Spleen (tissue), 11 donors: ENCODE measurements around the gene TMEM107. TPM values are rescaled to one million over a fixed set of nuclear protein-coding genes. Genes with fewer than 3 reads are reported as not detected.

Experiments
- DNase-seq: peaks from one replicate; pipeline ENCODE4 v3.0.0-alpha.2; 2020
- H3K27ac ChIP-seq, 8 donors: fragments of 200-600 bp; sonication (generic) in 7 of 8; 1 replicate in 4 of 8; 2 replicates in 4 of 8; pipeline versions ENCODE4 v1.5.0 to v1.8.0; 2016 to 2021; ENCODE audit warnings: inconsistent platforms in 4 of 8, mild to moderate bottlenecking in 4 of 8, moderate library complexity in 1 of 8
- H3K27me3 ChIP-seq, 7 donors: fragments of 200-600 bp; sonication (generic) in 6 of 7; replicated peaks in 1 of 7; 1 replicate in 4 of 7; 2 replicates in 3 of 7; pipeline versions ENCODE4 v1.5.0 to v1.8.0; 2016 to 2021; ENCODE audit warnings: inconsistent platforms in 3 of 7, mild to moderate bottlenecking in 1 of 7
- H3K36me3 ChIP-seq, 6 donors: fragments of 200-600 bp; sonication (generic) in 5 of 6; 1 replicate in 4 of 6; 2 replicates in 2 of 6; pipeline versions ENCODE4 v1.5.0 to v1.8.0; 2016 to 2021; ENCODE audit warnings: inconsistent platforms in 2 of 6
- H3K4me1 ChIP-seq, 6 donors: fragments of 200-600 bp; sonication (generic) in 5 of 6; 1 replicate in 3 of 6; 2 replicates in 3 of 6; pipeline versions ENCODE4 v1.5.0 to v1.8.0; 2016 to 2021; ENCODE audit warnings: inconsistent platforms in 3 of 6
- H3K4me3 ChIP-seq, 8 donors: fragments of 200-600 bp; sonication (generic) in 7 of 8; 1 replicate in 4 of 8; 2 replicates in 4 of 8; pipeline versions ENCODE4 v1.5.0 to v1.8.0; 2016 to 2021; ENCODE audit warnings: inconsistent platforms in 4 of 8, mild to moderate bottlenecking in 4 of 8, moderate library complexity in 2 of 8
- H3K9me3 ChIP-seq, 8 donors: fragments of 200-600 bp; sonication (generic) in 7 of 8; 1 replicate in 4 of 8; 2 replicates in 4 of 8; pipeline versions ENCODE4 v1.5.0 to v1.8.0; 2016 to 2021; ENCODE audit warnings: inconsistent platforms in 4 of 8
- POLR2A ChIP-seq, 3 donors: fragments of 450-650 bp; IDR thresholded peaks; one replicate each; pipeline ENCODE4 v1.5.1; 2017; ENCODE audit warnings: antibody characterized with exemption in 3 of 3, mild to moderate bottlenecking in 1 of 3
- POLR2AphosphoS5 ChIP-seq, 3 donors: sonication (generic); formaldehyde crosslinking; IDR thresholded peaks; one replicate each; pipeline ENCODE4 v1.5.1; 2017; ENCODE audit warnings: antibody characterized with exemption in 3 of 3
- WGBS, 5 donors: extraction: QIAGEN DNeasy Blood & Tissue Kit in 3 of 5; methylation state at CpG; one replicate each; pipeline versions ENCODE4 v1.1.5 to v1.1.7; 2013 to 2018; 5-methylcytosine and 5-hydroxymethylcytosine counted together
- intact Hi-C: fragments of 100-400 bp; cut with DNase I; formaldehyde crosslinking; loops from one replicate; pipeline ENCODE4 v1.15.0; 2023; ENCODE audit warnings: low total_unique reads
- polyA plus RNA-seq, 3 donors: library from polyadenylated mRNA; stranded (reverse); fragments of 200-250 nt; gene quantifications; one replicate each; pipeline ENCODE4 v1.2.1, GENCODE V29; 2013
- total RNA-seq, 7 donors: library from RNA; depleted of rRNA in 3 of 7; stranded (reverse); fragments of >200 nt in 3 of 7; fragmentation: NEBNext Ultra II Directional in 4 of 7; extraction: Animal tissue kit (Norgen Biotek cat#: 25700) in 4 of 7; gene quantifications; one replicate each; pipeline versions ENCODE4 v1.1.0 to v1.2.1, GENCODE V29; 2016 to 2021
- TF ChIP-seq, protein P1 (sequence below), 11 experiments: fragments of 200-600 bp in 7 of 11; fragments of 450-650 bp in 4 of 11; sonication (generic) in 4 of 11; IDR thresholded peaks in 8 of 11; conservative IDR thresholded peaks in 3 of 11; 1 replicate in 7 of 11; 2 replicates in 4 of 11; pipeline versions ENCODE4 v1.4.0 to v1.8.0; 2016 to 2021; ENCODE audit warnings: antibody characterized with exemption in 11 of 11, inconsistent platforms in 4 of 11, mild to moderate bottlenecking in 1 of 11
- donor health status: healthy with polysubstance abuse.
- donor health status: DM: no; HTN: no; CAD: no; lungs with moderate emphysema.
- donor health status: DM: no; HTN: no; CAD: no.
- donor health status: Bipolar disorder and iron deficiency.
- donor health status: healthy.
- donor health status: DM: no; HTN: no; CAD: no.
- donor health status: DM: yes; HTN: yes; CAD: no.

The TMEM107 gene
- total and polyA plus RNA-seq, 10 donors, result 8.1 to 42.2 (median 16.6) TPM

DNA sequence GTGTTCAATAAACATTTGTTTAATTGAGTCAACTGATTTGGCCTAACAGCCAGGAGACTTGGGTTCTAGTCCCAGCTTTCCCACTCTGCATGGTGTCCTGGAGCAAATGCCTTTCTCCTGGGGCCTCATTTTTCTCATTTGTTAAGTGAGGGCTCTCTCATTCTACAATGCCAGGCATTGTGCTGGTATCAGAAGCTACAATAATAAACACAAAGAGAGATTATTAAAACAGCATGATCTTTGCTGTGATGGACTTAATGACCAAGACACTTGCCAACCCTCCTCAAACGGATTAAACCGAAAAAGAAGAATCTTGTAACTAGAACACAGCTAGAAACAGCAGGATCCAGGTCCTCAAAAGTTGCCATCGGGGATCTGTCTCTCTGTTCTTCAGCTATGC is 8.7 kb downstream of the TMEM107 start:
- H3K9me3 ChIP-seq, result no peaks in the 10 kb centered on the region
- H3K27me3 ChIP-seq, result no peaks in the 10 kb centered on the region
- peaks cover 19 to 37% (median 26%) of the 10 kb centered on the region in 6 donors for H3K4me1 ChIP-seq
- no peak overlapping the region for H3K27ac ChIP-seq
- 91 to 95% (median 91%) methylated on average over 3 of the region's 3 CpGs for WGBS, 5 donors
- H3K4me3 ChIP-seq, result no peak overlapping the region
- intact Hi-C loops, result no loop called here
- DNase-seq, result no peak
- H3K36me3 ChIP-seq, result no peaks in the 10 kb centered on the region
- TF ChIP-seq, protein P1, sequence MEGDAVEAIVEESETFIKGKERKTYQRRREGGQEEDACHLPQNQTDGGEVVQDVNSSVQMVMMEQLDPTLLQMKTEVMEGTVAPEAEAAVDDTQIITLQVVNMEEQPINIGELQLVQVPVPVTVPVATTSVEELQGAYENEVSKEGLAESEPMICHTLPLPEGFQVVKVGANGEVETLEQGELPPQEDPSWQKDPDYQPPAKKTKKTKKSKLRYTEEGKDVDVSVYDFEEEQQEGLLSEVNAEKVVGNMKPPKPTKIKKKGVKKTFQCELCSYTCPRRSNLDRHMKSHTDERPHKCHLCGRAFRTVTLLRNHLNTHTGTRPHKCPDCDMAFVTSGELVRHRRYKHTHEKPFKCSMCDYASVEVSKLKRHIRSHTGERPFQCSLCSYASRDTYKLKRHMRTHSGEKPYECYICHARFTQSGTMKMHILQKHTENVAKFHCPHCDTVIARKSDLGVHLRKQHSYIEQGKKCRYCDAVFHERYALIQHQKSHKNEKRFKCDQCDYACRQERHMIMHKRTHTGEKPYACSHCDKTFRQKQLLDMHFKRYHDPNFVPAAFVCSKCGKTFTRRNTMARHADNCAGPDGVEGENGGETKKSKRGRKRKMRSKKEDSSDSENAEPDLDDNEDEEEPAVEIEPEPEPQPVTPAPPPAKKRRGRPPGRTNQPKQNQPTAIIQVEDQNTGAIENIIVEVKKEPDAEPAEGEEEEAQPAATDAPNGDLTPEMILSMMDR (IDR thresholded peaks at IDR 0.05 in 8 of 11, conservative IDR thresholded peaks at IDR 0.05 in 3 of 11), result no peak
- TF ChIP-seq POLR2A (IDR thresholded peaks at IDR 0.05) (no peak), POLR2AphosphoS5 (IDR thresholded peaks at IDR 0.05) (no peak)

DNA sequence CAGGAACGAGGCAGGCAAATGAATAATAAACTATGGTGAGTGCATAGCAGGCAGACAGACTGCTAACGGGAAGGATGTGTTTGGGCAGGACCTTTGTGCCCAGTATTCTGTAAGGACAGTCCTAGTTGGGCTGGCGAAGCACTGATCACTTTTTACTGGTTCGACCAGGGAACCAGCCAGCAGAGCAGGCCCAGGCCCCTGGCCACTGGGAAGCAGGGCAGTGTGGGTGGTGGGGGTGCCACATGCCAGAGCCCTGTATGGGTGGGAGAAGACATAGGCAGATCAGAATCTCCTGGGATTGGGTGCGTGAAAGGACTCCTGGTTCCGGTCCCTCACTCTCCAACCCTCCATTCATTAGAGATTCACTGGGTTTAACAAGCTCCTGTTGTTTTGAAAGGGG is 9.4 kb downstream of the TMEM107 start:
- Histone ChIP-seq H3K27ac (no peak overlapping the region), H3K4me3 (no peak overlapping the region), H3K9me3 (no peaks in the 10 kb centered on the region), H3K36me3 (peaks cover 0 to under 1% (median under 1%) of the 10 kb centered on the region in 6 donors), H3K4me1 (peaks cover 17 to 38% (median 28%) of the 10 kb centered on the region in 6 donors), H3K27me3 (no peaks in the 10 kb centered on the region)
- DNase-seq, result no peak
- no peak for TF ChIP-seq POLR2AphosphoS5 (IDR thresholded peaks at IDR 0.05)
- TF ChIP-seq, protein P1 (IDR thresholded peaks at IDR 0.05 in 8 of 11, conservative IDR thresholded peaks at IDR 0.05 in 3 of 11), result no peak
- TF ChIP-seq POLR2A (IDR thresholded peaks at IDR 0.05), result no peak
- intact Hi-C loops, result no loop called here
- 94 to 99% (median 96%) methylated on average over 6 of the region's 6 CpGs for WGBS, 5 donors

DNA sequence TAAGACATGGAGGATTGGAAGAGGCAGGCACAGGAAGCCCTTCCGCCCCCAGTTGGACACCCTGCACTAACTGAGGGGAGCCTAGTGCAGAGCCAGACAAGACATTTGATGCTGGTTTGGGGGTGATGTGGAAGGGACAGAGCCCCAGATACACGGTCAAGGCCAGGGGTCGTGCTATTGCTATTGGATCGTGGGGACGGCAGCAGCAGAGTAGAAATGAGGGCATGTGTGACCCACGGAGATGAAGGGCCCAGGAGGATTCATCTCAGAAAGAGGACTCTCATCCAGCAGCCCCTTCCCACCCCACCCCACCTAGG is 11.4 kb downstream of the TMEM107 start:
- DNase-seq, result no peak
- Histone ChIP-seq H3K4me1 (peaks cover 28 to 54% (median 46%) of the 10 kb centered on the region in 6 donors), H3K27ac (peak overlapping the region; percentile 98 to 100 (median 100)), H3K4me3 (peak overlapping the region in 3 of 8 donors; percentile 10 to 96 (median 86)), H3K36me3 (peaks cover 0 to 20% (median 17%) of the 10 kb centered on the region in 6 donors), H3K27me3 (no peaks in the 10 kb centered on the region), H3K9me3 (no peaks in the 10 kb centered on the region)
- intact Hi-C loops, result no loop called here
- TF ChIP-seq POLR2A (IDR thresholded peaks at IDR 0.05) (no peak), POLR2AphosphoS5 (IDR thresholded peaks at IDR 0.05) (no peak)
- WGBS, 5 donors, result 53 to 78% (median 60%) methylated on average over 6 of the region's 6 CpGs

DNA sequence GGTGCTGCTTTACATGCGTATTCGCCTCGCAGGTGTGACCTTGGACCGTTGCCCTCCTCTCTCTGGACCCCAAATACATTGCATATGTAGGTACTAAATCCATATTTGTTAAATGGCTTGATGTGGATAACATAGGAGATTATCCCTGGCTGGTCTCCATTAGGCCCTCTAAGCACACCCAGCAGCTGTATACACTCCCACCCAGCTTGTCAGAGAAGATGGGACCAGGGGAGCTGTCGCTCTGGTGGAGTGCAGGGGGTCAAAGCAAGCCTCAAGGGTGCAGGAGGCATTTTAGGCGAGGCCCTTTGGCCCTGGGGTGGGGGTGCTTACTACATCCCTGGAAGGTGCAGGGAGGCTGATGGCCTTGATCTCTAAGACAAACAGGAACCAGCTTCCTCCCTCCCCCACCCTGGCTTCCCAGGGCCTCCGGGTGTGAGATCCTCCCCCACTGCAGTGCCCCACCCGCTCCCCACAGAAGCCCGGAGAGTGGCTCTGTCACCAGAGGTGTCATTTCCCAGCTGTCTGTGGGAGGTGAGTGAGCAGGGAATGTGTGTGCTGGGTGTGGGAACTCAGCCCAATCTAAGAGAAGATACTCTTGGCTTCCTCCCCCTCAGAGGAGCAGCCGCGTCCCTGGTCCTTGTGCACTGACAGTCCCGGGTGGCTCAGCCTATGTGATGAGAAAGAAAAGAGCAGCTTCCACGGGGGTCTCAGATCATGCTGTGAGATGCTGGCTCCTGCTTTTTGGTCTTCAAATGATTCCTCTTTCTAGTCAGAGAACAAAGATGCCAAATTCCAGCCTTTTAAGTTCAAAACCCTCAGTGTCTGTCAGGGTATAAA is 12.0 kb downstream of the TMEM107 start:
- Histone ChIP-seq H3K4me3 (peak overlapping the region in 4 of 8 donors; percentile 10 to 96 (median 48)), H3K36me3 (peaks cover 0 to 26% (median 23%) of the 10 kb centered on the region in 6 donors), H3K27me3 (no peaks in the 10 kb centered on the region), H3K27ac (peak overlapping the region; percentile 98 to 100 (median 100)), H3K4me1 (peaks cover 28 to 60% (median 51%) of the 10 kb centered on the region in 6 donors), H3K9me3 (no peaks in the 10 kb centered on the region)
- peak in 1 of 3 donors; percentile 2 for TF ChIP-seq POLR2A (IDR thresholded peaks at IDR 0.05)
- TF ChIP-seq POLR2AphosphoS5 (IDR thresholded peaks at IDR 0.05), result peak; percentile 74 to 86 (median 83)
- TF ChIP-seq, protein P1 (IDR thresholded peaks at IDR 0.05 in 8 of 11, conservative IDR thresholded peaks at IDR 0.05 in 3 of 11), result no peak
- 21 to 31% (median 23%) methylated on average over 10 to 13 of the region's 13 CpGs for WGBS, 5 donors
- DNase-seq, result peak; percentile 94
- intact Hi-C loops, result no loop called here
